ENCODE results near the gene ODAPH. TPM values are rescaled to one million over a fixed set of nuclear protein-coding genes. Genes with fewer than 3 reads are reported as not detected.
"Not testable (repeated sequence)": the region's sequence is repeated elsewhere in the genome, so short reads cannot be mapped to it uniquely, and the experiment has no call there.

The ODAPH gene
- total and polyA plus RNA-seq, 7 experiments from 2014 or later = 0.29 to 2.5 (median 0.54) TPM; not detected in 4

DNA sequence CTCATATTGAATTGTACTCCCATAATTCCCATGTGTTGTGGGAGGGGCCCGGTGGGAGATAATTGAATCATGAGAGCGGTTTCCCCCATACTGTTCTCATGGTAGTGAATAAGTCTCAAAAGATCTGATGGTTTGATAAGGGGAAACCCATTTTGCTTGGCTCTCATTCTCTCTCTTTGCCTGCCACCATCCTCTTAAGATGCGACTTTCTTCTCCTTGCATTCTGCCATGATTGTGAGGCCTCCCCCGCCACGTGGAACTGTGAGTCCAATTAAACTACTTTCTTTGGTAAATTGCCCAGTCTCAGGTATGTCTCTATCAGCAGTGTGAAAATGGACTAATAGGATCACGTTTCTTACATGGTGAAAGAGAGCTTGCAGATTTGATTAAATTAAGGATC lies 18.6 kb upstream of the ODAPH start:
- H3K27me3 ChIP-seq (ENCODE audit: control insufficient read depth in 2 of 2, insufficient read depth in 2 of 2, low read length in 2 of 2); H3K4me1 ChIP-seq (ENCODE audit: control insufficient read depth in 2 of 2, insufficient read depth in 2 of 2, low read length in 2 of 2); ATAC-seq; H3K4me3 Mint-ChIP-seq; H3K9me3 ChIP-seq (ENCODE audit: control insufficient read depth in 2 of 3, low read length in 3 of 3); CTCF ChIA-PET; H3K4me1 Mint-ChIP-seq; H3K27me3 Mint-ChIP-seq; H3K4me3 ChIP-seq (ENCODE audit: low read length); H3K27ac ChIP-seq (ENCODE audit: low read depth, low read length); intact Hi-C loops (cut with micrococcal nuclease); DNase-seq: not testable (repeated sequence)
- peaks cover 0 to 13% (median 0%) of the 10 kb centered on the region in 3 experiments for H3K36me3 ChIP-seq (ENCODE audit: control insufficient read depth in 2 of 3, insufficient read depth in 3 of 3, low read length in 3 of 3)
- Mint-ChIP-seq H3K36me3 (peaks cover 16 to 69% (median 42%) of the 10 kb centered on the region in 5 donors), H3K9me3 (peaks cover 0 to 17% (median 8%) of the 10 kb centered on the region in 11 donors), H3K27ac (peak overlapping the region in 3 of 9 donors; percentile 4 to 35 (median 28))
- POLR2A ChIA-PET = interaction anchor here (0.6 kb wide), 1 partner anchor 71 kb away, joined by 4 read pairs; no protein-coding TSS in a partner anchor

DNA sequence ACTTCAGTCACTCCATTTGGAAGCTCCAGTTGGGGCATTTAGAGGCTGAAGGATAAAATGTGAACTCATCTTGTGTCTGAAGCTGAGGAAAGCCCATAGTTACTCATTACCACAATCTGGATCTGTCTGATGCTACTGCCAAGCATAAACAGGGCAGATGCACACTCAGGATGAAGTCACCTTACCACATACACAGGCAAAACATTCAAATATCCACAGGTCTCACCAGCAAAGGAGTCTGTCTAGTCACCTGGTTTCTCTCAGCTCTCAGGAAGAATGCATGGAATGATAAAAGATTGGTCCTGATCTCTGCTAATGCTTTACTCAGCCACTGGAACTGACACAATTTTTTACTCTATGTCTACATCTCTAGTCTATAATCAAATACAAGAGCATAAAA lies 13.0 kb upstream of the ODAPH start:
- no peaks in the 10 kb centered on the region for H3K27me3 ChIP-seq (ENCODE audit: control insufficient read depth in 2 of 2, insufficient read depth in 2 of 2, low read length in 2 of 2)
- no peaks in the 10 kb centered on the region for H3K9me3 ChIP-seq (ENCODE audit: control insufficient read depth in 2 of 3, low read length in 3 of 3)
- no peaks in the 10 kb centered on the region for H3K4me1 ChIP-seq (ENCODE audit: control insufficient read depth in 2 of 2, insufficient read depth in 2 of 2, low read length in 2 of 2)
- peaks cover 0 to 10% (median 0%) of the 10 kb centered on the region in 3 experiments for H3K36me3 ChIP-seq (ENCODE audit: control insufficient read depth in 2 of 3, insufficient read depth in 3 of 3, low read length in 3 of 3)
- no peak overlapping the region for H3K27ac ChIP-seq (ENCODE audit: low read depth, low read length)
- H3K27me3 Mint-ChIP-seq = no peaks in the 10 kb centered on the region
- H3K9me3 Mint-ChIP-seq = no peaks in the 10 kb centered on the region
- H3K4me3 Mint-ChIP-seq = no peak overlapping the region
- ChIA-PET POLR2A (no interaction called here), CTCF (no interaction called here)
- intact Hi-C loops (cut with micrococcal nuclease) = no loop called here
- ATAC-seq (no peak), DNase-seq (no peak)
- H3K4me3 ChIP-seq (ENCODE audit: low read length) = no peak overlapping the region
- H3K4me1 Mint-ChIP-seq = peaks cover 0 to 4% (median 0%) of the 10 kb centered on the region in 7 donors
- peak overlapping the region in 3 of 9 donors; percentile 1 to 49 (median 32) for H3K27ac Mint-ChIP-seq
- peaks cover 3 to 56% (median 29%) of the 10 kb centered on the region in 5 donors for H3K36me3 Mint-ChIP-seq

DNA sequence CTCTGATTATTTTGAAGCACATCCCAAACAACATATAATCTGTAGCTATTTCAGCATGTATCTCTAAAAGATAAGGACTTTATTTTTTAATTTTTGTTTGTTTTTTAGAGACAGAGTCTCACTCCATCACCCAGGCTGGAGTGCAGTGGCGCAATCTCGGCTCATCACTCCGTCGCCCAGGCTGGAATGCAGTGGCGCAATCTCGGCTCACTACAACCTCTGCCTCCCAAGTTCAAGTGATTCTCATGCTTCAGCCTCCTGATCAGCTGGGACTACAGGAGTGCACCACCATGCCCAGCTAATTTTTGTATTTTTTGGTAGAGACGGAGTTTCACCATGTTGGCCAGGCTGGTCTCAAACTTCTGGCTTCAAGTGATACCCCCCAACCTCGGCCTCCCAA lies 11.6 kb upstream of the ODAPH start:
- POLR2A ChIA-PET; H3K27ac Mint-ChIP-seq; intact Hi-C loops (cut with micrococcal nuclease): not testable (repeated sequence)

GRCh38 chr4:75544870-75545269 lies 11.0 kb upstream of the ODAPH start:
- Mint-ChIP-seq H3K4me1 (peaks cover 0 to 4% (median 0%) of the 10 kb centered on the region in 7 donors), H3K4me3 (no peak overlapping the region), H3K27me3 (no peaks in the 10 kb centered on the region), H3K9me3 (no peaks in the 10 kb centered on the region), H3K27ac (no peak overlapping the region), H3K36me3 (peaks cover 0 to 38% (median 20%) of the 10 kb centered on the region in 5 donors)
- ChIA-PET POLR2A (no interaction called here), CTCF (no interaction called here)
- Histone ChIP-seq H3K9me3 (ENCODE audit: control insufficient read depth in 2 of 3, low read length in 3 of 3) (no peaks in the 10 kb centered on the region), H3K4me3 (ENCODE audit: low read length) (no peak overlapping the region), H3K27ac (ENCODE audit: low read depth, low read length) (no peak overlapping the region), H3K4me1 (ENCODE audit: control insufficient read depth in 2 of 2, insufficient read depth in 2 of 2, low read length in 2 of 2) (no peaks in the 10 kb centered on the region), H3K27me3 (ENCODE audit: control insufficient read depth in 2 of 2, insufficient read depth in 2 of 2, low read length in 2 of 2) (no peaks in the 10 kb centered on the region), H3K36me3 (ENCODE audit: control insufficient read depth in 2 of 3, insufficient read depth in 3 of 3, low read length in 3 of 3) (peaks cover 0 to 8% (median 0%) of the 10 kb centered on the region in 3 experiments)
- ATAC-seq = no peak
- no peak for DNase-seq
- intact Hi-C loops (cut with micrococcal nuclease) = no loop called here

More for the DNA sequence above, 11.6 kb upstream of the ODAPH start:
- H3K27me3 Mint-ChIP-seq; H3K4me3 ChIP-seq (ENCODE audit: low read length); H3K4me1 ChIP-seq (ENCODE audit: control insufficient read depth in 2 of 2, insufficient read depth in 2 of 2, low read length in 2 of 2); H3K4me1 Mint-ChIP-seq; H3K9me3 Mint-ChIP-seq; DNase-seq; ATAC-seq; H3K27me3 ChIP-seq (ENCODE audit: control insufficient read depth in 2 of 2, insufficient read depth in 2 of 2, low read length in 2 of 2); CTCF ChIA-PET; H3K27ac ChIP-seq (ENCODE audit: low read depth, low read length); H3K4me3 Mint-ChIP-seq; H3K9me3 ChIP-seq (ENCODE audit: control insufficient read depth in 2 of 3, low read length in 3 of 3): not testable (repeated sequence)
- H3K36me3 Mint-ChIP-seq = peaks cover 0 to 44% (median 26%) of the 10 kb centered on the region in 5 donors
- peaks cover 0 to 10% (median 0%) of the 10 kb centered on the region in 3 experiments for H3K36me3 ChIP-seq (ENCODE audit: control insufficient read depth in 2 of 3, insufficient read depth in 3 of 3, low read length in 3 of 3)

- intact Hi-C loops (cut with micrococcal nuclease) = no loop called here
- Mint-ChIP-seq H3K27ac (peak overlapping the region in 5 of 9 donors; percentile 8 to 75 (median 44)), H3K4me3 (no peak overlapping the region), H3K9me3 (no peaks in the 10 kb centered on the region), H3K27me3 (no peaks in the 10 kb centered on the region), H3K36me3 (peaks cover 0 to 32% (median 16%) of the 10 kb centered on the region in 5 donors), H3K4me1 (peaks cover 0 to 4% (median 0%) of the 10 kb centered on the region in 7 donors)
- DNase-seq (no peak), ATAC-seq (no peak)
- Histone ChIP-seq H3K36me3 (ENCODE audit: control insufficient read depth in 2 of 3, insufficient read depth in 3 of 3, low read length in 3 of 3) (peaks cover 0 to 7% (median 0%) of the 10 kb centered on the region in 3 experiments), H3K9me3 (ENCODE audit: control insufficient read depth in 2 of 3, low read length in 3 of 3) (no peaks in the 10 kb centered on the region), H3K4me3 (ENCODE audit: low read length) (no peak overlapping the region), H3K27me3 (ENCODE audit: control insufficient read depth in 2 of 2, insufficient read depth in 2 of 2, low read length in 2 of 2) (no peaks in the 10 kb centered on the region), H3K4me1 (ENCODE audit: control insufficient read depth in 2 of 2, insufficient read depth in 2 of 2, low read length in 2 of 2) (no peaks in the 10 kb centered on the region), H3K27ac (ENCODE audit: low read depth, low read length) (no peak overlapping the region)
- POLR2A ChIA-PET = no interaction called here
- CTCF ChIA-PET = interaction anchor here (0.7 kb wide), 1 partner anchor 23 kb away, joined by 4 read pairs; no protein-coding TSS in a partner anchor
Measured at GRCh38 chr4:75545526-75545925, 10.3 kb upstream of the ODAPH start.

- Mint-ChIP-seq H3K4me3 (no peak overlapping the region), H3K4me1 (peaks cover 0 to 2% (median 0%) of the 10 kb centered on the region in 7 donors), H3K9me3 (no peaks in the 10 kb centered on the region), H3K27me3 (no peaks in the 10 kb centered on the region), H3K36me3 (peaks cover 0 to 18% (median 7%) of the 10 kb centered on the region in 5 donors), H3K27ac (no peak overlapping the region)
- H3K27me3 ChIP-seq (ENCODE audit: control insufficient read depth in 2 of 2, insufficient read depth in 2 of 2, low read length in 2 of 2) = no peaks in the 10 kb centered on the region
- POLR2A ChIA-PET = no interaction called here
- H3K27ac ChIP-seq (ENCODE audit: low read depth, low read length) = no peak overlapping the region
- no peaks in the 10 kb centered on the region for H3K4me1 ChIP-seq (ENCODE audit: control insufficient read depth in 2 of 2, insufficient read depth in 2 of 2, low read length in 2 of 2)
- ATAC-seq = no peak
- intact Hi-C loops (cut with micrococcal nuclease) = no loop called here
- peaks cover 0 to 7% (median 0%) of the 10 kb centered on the region in 3 experiments for H3K36me3 ChIP-seq (ENCODE audit: control insufficient read depth in 2 of 3, insufficient read depth in 3 of 3, low read length in 3 of 3)
- no peak for DNase-seq
- CTCF ChIA-PET = interaction anchor here (0.6 kb wide), 1 partner anchor 1300 kb away, joined by 3 read pairs; no protein-coding TSS in a partner anchor
- no peak overlapping the region for H3K4me3 ChIP-seq (ENCODE audit: low read length)
- no peaks in the 10 kb centered on the region for H3K9me3 ChIP-seq (ENCODE audit: control insufficient read depth in 2 of 3, low read length in 3 of 3)
Measured at GRCh38 chr4:75547647-75548387, 8.0 kb upstream of the ODAPH start.
